Neural cell (in vitro differentiated cells): ENCODE measurements around the gene HLCS. TPM values are rescaled to one million over a fixed set of nuclear protein-coding genes. Genes with fewer than 3 reads are reported as not detected.

Experiments
- H2AFZ ChIP-seq: fragments of 200-600, 300-800 bp; sonication (generic), shearing (Covaris generic); 2 replicates; pipeline ENCODE4 v1.6.0; 2014; ENCODE audit warnings: low read depth, mild to moderate bottlenecking, antibody characterized with exemption, low read length, moderate library complexity
- H3F3A ChIP-seq: fragments of 200-600 bp; shearing (Covaris generic); 2 replicates; pipeline ENCODE4 v1.6.1; 2016; ENCODE audit warnings: mild to moderate bottlenecking, moderate library complexity, mixed read lengths, antibody characterized with exemption, low read length; ENCODE audit not compliant: insufficient read depth, poor library complexity, severe bottlenecking
- H3K27ac ChIP-seq: fragments of 200-600, 300-800 bp; sonication (generic), shearing (Covaris generic); 2 replicates; pipeline ENCODE4 v1.5.1; 2014; ENCODE audit warnings: mild to moderate bottlenecking, low read length, moderate library complexity
- H3K27me3 ChIP-seq: fragments of 300-800, 200-600 bp; sonication (generic), shearing (Covaris generic); 2 replicates; pipeline ENCODE4 v1.6.0; 2014; ENCODE audit warnings: mild to moderate bottlenecking, low read depth, low read length, moderate library complexity; ENCODE audit not compliant: insufficient read depth
- H3K36me3 ChIP-seq: fragments of 300-800, 200-600 bp; sonication (generic), shearing (Covaris generic); 2 replicates; pipeline ENCODE4 v1.5.1; 2014; ENCODE audit warnings: mild to moderate bottlenecking, antibody characterized with exemption, low read length, moderate library complexity; ENCODE audit not compliant: insufficient read depth
- H3K4me2 ChIP-seq: fragments of 300-800, 200-600 bp; sonication (generic), shearing (Covaris generic); 2 replicates; pipeline ENCODE4 v1.6.0; 2014; ENCODE audit warnings: mild to moderate bottlenecking, low read length
- H3K4me3 ChIP-seq: fragments of 300-800, 200-600 bp; sonication (generic), shearing (Covaris generic); 2 replicates; pipeline ENCODE4 v1.5.1; 2014; ENCODE audit warnings: mild to moderate bottlenecking, low read length, moderate library complexity
- H3K79me2 ChIP-seq: fragments of 200-600 bp; shearing (Covaris generic); replicated peaks from 2 replicates; pipeline ENCODE4 v1.6.0; 2014; ENCODE audit warnings: mild to moderate bottlenecking, low read length, moderate library complexity; ENCODE audit not compliant: insufficient read depth
- H3K9ac ChIP-seq: fragments of 300-800, 200-600 bp; sonication (generic), shearing (Covaris generic); 2 replicates; pipeline ENCODE4 v1.6.1; 2016; ENCODE audit warnings: mild to moderate bottlenecking, low read length, mixed read lengths
- H3K9me2 ChIP-seq: fragments of 200-600 bp; shearing (Covaris generic); 2 replicates; pipeline ENCODE4 v1.6.1; 2016; ENCODE audit warnings: mild to moderate bottlenecking, low read length, mixed read lengths; ENCODE audit not compliant: insufficient read depth
- H3K9me3 ChIP-seq: fragments of 200-600, 300-800 bp; sonication (generic), shearing (Covaris generic); 2 replicates; pipeline ENCODE4 v1.6.1; 2016; ENCODE audit warnings: mild to moderate bottlenecking, mixed run types, low read length, moderate library complexity, mixed read lengths
- H4K20me1 ChIP-seq: fragments of 200-600 bp; shearing (Covaris generic); 2 replicates; pipeline ENCODE4 v1.6.1; 2016; ENCODE audit warnings: mild to moderate bottlenecking, mixed run types; ENCODE audit not compliant: insufficient read depth
- CTCF ChIP-seq: fragments of 450-650 bp; IDR thresholded peaks from 2 replicates; pipeline ENCODE4 v1.5.1; 2014; ENCODE audit warnings: antibody characterized with exemption, mild to moderate bottlenecking, moderate library complexity; ENCODE audit not compliant: poor library complexity, severe bottlenecking
- EP300 ChIP-seq: fragments of 450-650 bp; conservative IDR thresholded peaks from 2 replicates; pipeline ENCODE4 v1.6.1; 2014; ENCODE audit warnings: antibody characterized with exemption, mild to moderate bottlenecking, moderate library complexity; ENCODE audit not compliant: poor library complexity, severe bottlenecking
- EZH2 ChIP-seq: fragments of 200-600, 300-800 bp; shearing (Covaris generic), sonication (generic); IDR thresholded peaks from 2 replicates; pipeline ENCODE4 v1.6.1; 2014; ENCODE audit warnings: antibody characterized with exemption, low read length, borderline replicate concordance, mild to moderate bottlenecking; ENCODE audit not compliant: insufficient read depth, poor library complexity, severe bottlenecking
- MXI1 ChIP-seq: fragments of 450-650 bp; conservative IDR thresholded peaks from 2 replicates; pipeline ENCODE4 v1.6.1; 2014; ENCODE audit warnings: antibody characterized with exemption, mild to moderate bottlenecking; ENCODE audit not compliant: poor library complexity, severe bottlenecking
- POLR2AphosphoS5 ChIP-seq: IDR thresholded peaks from 2 replicates; pipeline ENCODE4 v1.6.1; 2012
- RAD21 ChIP-seq: fragments of 450-650 bp; conservative IDR thresholded peaks from 2 replicates; pipeline ENCODE4 v1.6.1; 2014; ENCODE audit warnings: antibody characterized with exemption, mild to moderate bottlenecking, moderate library complexity
- REST ChIP-seq: IDR thresholded peaks from 2 replicates; pipeline ENCODE4 v1.6.1; 2012; ENCODE audit warnings: borderline replicate concordance
- SMC3 ChIP-seq: fragments of 450-650 bp; conservative IDR thresholded peaks from 2 replicates; pipeline ENCODE4 v1.6.1; 2014; ENCODE audit warnings: antibody characterized with exemption, mild to moderate bottlenecking, moderate library complexity; ENCODE audit not compliant: poor library complexity
- TAF1 ChIP-seq: IDR thresholded peaks from 2 replicates; pipeline ENCODE4 v1.6.1; 2012; ENCODE audit warnings: low read depth
- polyA plus RNA-seq: library from polyadenylated mRNA; depleted of rRNA; stranded (reverse); fragments of >200 nt; gene quantifications from 2 replicates; pipeline ENCODE4 v1.2.3, GENCODE V29; 2014

Gene HLCS
- polyA plus RNA-seq, 1 donor from 2014 or later = 12.1 TPM

- H3K79me2 ChIP-seq = no peaks in the 10 kb centered on the region
- no peak overlapping the region for H3K27ac ChIP-seq
- no peak for TF ChIP-seq CTCF
- TF ChIP-seq EZH2 = no peak
- no peak for TF ChIP-seq TAF1
- TF ChIP-seq SMC3 = no peak
- H2AFZ ChIP-seq = no peak overlapping the region
- H3F3A ChIP-seq = no peaks in the 10 kb centered on the region
- H3K4me2 ChIP-seq = no peak overlapping the region
- no peaks in the 10 kb centered on the region for H3K9me3 ChIP-seq
- peaks cover 23% of the 10 kb centered on the region for H3K27me3 ChIP-seq
- peak overlapping the region; percentile 58 for H3K4me3 ChIP-seq
- H3K36me3 ChIP-seq = no peaks in the 10 kb centered on the region
- no peaks in the 10 kb centered on the region for H4K20me1 ChIP-seq
- no peak overlapping the region for H3K9ac ChIP-seq
- no peaks in the 10 kb centered on the region for H3K9me2 ChIP-seq
Measured at GRCh38 chr21:36747815-36748383, 218.6 kb downstream of the HLCS start.

GRCh38 chr21:36747041-36747814, 219.2 kb downstream of the HLCS start:
- Histone ChIP-seq H3K36me3 (no peaks in the 10 kb centered on the region), H3K27me3 (peaks cover 23% of the 10 kb centered on the region), H3K79me2 (no peaks in the 10 kb centered on the region), H3K27ac (no peak overlapping the region), H3K9me3 (no peaks in the 10 kb centered on the region), H2AFZ (no peak overlapping the region), H3K9me2 (no peaks in the 10 kb centered on the region), H3K9ac (peak overlapping the region; percentile 26), H3F3A (no peaks in the 10 kb centered on the region), H3K4me3 (peak overlapping the region; percentile 63), H4K20me1 (no peaks in the 10 kb centered on the region), H3K4me2 (no peak overlapping the region)
- TF ChIP-seq TAF1 (no peak), REST (no peak), CTCF (no peak), EP300 (no peak), POLR2AphosphoS5 (no peak), MXI1 (no peak), SMC3 (no peak), EZH2 (no peak), RAD21 (no peak)
